ENCODE measurements around the gene RIN1. TPM values are rescaled to one million over a fixed set of nuclear protein-coding genes. Genes with fewer than 3 reads are reported as not detected.

The RIN1 gene
- total RNA-seq, 4 donors from 2014 or later = 3.8 to 9.3 (median 4.7) TPM

- peak; percentile 62 for ATAC-seq
- peaks cover 0 to 32% (median 4%) of the 10 kb centered on the region in 3 donors for H3K4me1 ChIP-seq
- no peak for TF ChIP-seq EP300 (IDR thresholded peaks at IDR 0.05)
- peak in 1 of 2 donors; percentile 3 for TF ChIP-seq POLR2A (IDR thresholded peaks at IDR 0.05)
- WGBS, 2 donors (ENCODE audit: low coverage in 1 of 2) = 0% methylated on average over 13 to 15 of the region's 72 CpGs
- peaks cover 49% of the 10 kb centered on the region for H3K27me3 ChIP-seq
- peak within 1 kb of the TSS; percentile 77 for H3K4me3 ChIP-seq
- no peaks in the 10 kb centered on the region for H3K36me3 ChIP-seq
- peak within 1 kb of the TSS in 3 of 4 donors; percentile 24 to 74 (median 49) for H3K27ac ChIP-seq
- no peaks in the 10 kb centered on the region for H3K9me3 ChIP-seq
These were observed 35.6 kb upstream of the RIN1 start, which contains the start of gene SLC29A2 for GRCh38 chr11:66371627-66372415. Gene SLC29A2, minus strand, starts transcription at chr11:66371760. Its CDS starts 169 bp downstream, at chr11:66371591.

GRCh38 chr11:66369073-66369894, 33.0 kb upstream of the RIN1 start:
- ATAC-seq = no peak
- WGBS, 2 donors (ENCODE audit: low coverage in 1 of 2) = 60 to 69% methylated on average over 1 to 4 of the region's 25 CpGs

GRCh38 chr11:66368484-66368883, 32.2 kb upstream of the RIN1 start:
- ATAC-seq = no peak
- WGBS, 2 donors (ENCODE audit: low coverage in 1 of 2) = no CpG with 5 or more reads among the region's 6 CpGs
- TF ChIP-seq EP300 (IDR thresholded peaks at IDR 0.05) (no peak), POLR2A (IDR thresholded peaks at IDR 0.05) (no peak), POLR2AphosphoS5 (IDR thresholded peaks at IDR 0.05) (no peak), CTCF (IDR thresholded peaks at IDR 0.05) (no peak)
- H3K27ac ChIP-seq = no peak overlapping the region
- H3K36me3 ChIP-seq = no peaks in the 10 kb centered on the region
- H3K4me3 ChIP-seq = no peak overlapping the region
- H3K4me1 ChIP-seq = peaks cover 0 to 32% (median 4%) of the 10 kb centered on the region in 3 donors
- peaks cover 21% of the 10 kb centered on the region for H3K27me3 ChIP-seq
- no peaks in the 10 kb centered on the region for H3K9me3 ChIP-seq

More at GRCh38 chr11:66369073-66369894, 33.0 kb upstream of the RIN1 start:
- H3K36me3 ChIP-seq = no peaks in the 10 kb centered on the region
- H3K4me1 ChIP-seq = peaks cover 0 to 32% (median 4%) of the 10 kb centered on the region in 3 donors
- TF ChIP-seq EP300 (IDR thresholded peaks at IDR 0.05) (no peak), POLR2AphosphoS5 (IDR thresholded peaks at IDR 0.05) (no peak), CTCF (IDR thresholded peaks at IDR 0.05) (no peak), POLR2A (IDR thresholded peaks at IDR 0.05) (no peak)
- no peak overlapping the region for H3K4me3 ChIP-seq
- H3K27ac ChIP-seq = no peak overlapping the region
- H3K9me3 ChIP-seq = no peaks in the 10 kb centered on the region
- H3K27me3 ChIP-seq = peaks cover 27% of the 10 kb centered on the region

- Histone ChIP-seq H3K9me3 (no peaks in the 10 kb centered on the region), H3K36me3 (no peaks in the 10 kb centered on the region), H3K27me3 (peaks cover 15% of the 10 kb centered on the region), H3K4me1 (peaks cover 0 to 27% (median 4%) of the 10 kb centered on the region in 3 donors), H3K27ac (no peak overlapping the region), H3K4me3 (no peak overlapping the region)
- TF ChIP-seq POLR2A (IDR thresholded peaks at IDR 0.05) (no peak), EP300 (IDR thresholded peaks at IDR 0.05) (no peak), CTCF (IDR thresholded peaks at IDR 0.05) (no peak), POLR2AphosphoS5 (IDR thresholded peaks at IDR 0.05) (no peak)
- 83 to 88% methylated on average over 7 of the region's 15 CpGs for WGBS, 2 donors (ENCODE audit: low coverage in 1 of 2)
- ATAC-seq = no peak
These were observed 31.5 kb upstream of the RIN1 start for GRCh38 chr11:66367561-66368312.
